ENCODE results near the gene AGBL1. TPM values are rescaled to one million over a fixed set of nuclear protein-coding genes. Genes with fewer than 3 reads are reported as not detected.
"Not testable (repeated sequence)": the region's sequence is repeated elsewhere in the genome, so short reads cannot be mapped to it uniquely, and the experiment has no call there.

AGBL1 gene
- total RNA-seq, 1 donor from 2014 or later: not detected

DNA sequence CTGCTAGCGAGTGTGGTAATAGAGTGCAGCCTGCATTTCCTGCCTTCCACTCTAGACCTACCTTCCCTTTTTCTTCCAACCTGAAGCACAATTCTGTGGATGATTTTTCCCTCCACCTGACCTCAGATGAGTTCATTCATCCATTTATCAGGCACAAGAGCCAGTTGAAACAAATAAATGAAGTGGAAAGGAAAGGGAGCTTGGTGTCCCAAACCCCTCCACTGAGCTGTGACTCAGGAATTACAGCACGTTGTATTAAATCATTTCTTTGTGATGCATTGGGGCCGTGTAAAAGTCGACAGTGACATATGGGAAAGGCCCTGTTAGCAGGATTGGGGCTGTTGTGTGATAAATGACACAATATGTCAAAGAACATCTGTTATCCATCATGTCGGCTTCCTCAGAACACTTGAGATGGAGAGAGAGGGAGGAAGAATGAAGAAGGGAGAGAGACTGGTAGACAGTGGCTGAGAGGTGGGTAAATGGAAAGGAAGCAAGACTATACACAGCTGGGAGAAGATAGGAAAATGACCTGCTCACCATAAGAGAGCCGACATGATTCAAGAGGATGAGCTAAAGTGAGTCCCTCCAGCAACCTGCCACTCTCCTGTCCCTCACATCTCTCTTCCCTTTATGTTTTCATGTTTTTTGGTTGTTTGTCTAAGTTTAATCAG is 366.0 kb downstream of the AGBL1 start:
- H3K36me3 Mint-ChIP-seq (ENCODE audit: low read depth, unreplicated experiment): no peaks in the 10 kb centered on the region
- Histone ChIP-seq H3K36me3 (ENCODE audit: insufficient read depth, low read length) (no peaks in the 10 kb centered on the region), H4K20me1 (ENCODE audit: insufficient read depth, low read length) (no peaks in the 10 kb centered on the region), H3K4me2 (ENCODE audit: low read length) (no peak overlapping the region), H3K27ac (ENCODE audit: low read depth, low read length) (no peak overlapping the region), H2AFZ (ENCODE audit: low read depth, low read length) (no peak overlapping the region), H3K4me1 (ENCODE audit: insufficient read depth, low read length) (no peaks in the 10 kb centered on the region), H3K4me3 (ENCODE audit: insufficient read depth, low read depth, low read length) (no peak overlapping the region), H3K27me3 (ENCODE audit: insufficient read depth, low read length) (no peaks in the 10 kb centered on the region), H3K79me2 (ENCODE audit: insufficient read depth, low read length) (no peaks in the 10 kb centered on the region), H3K9ac (ENCODE audit: low read length) (no peak overlapping the region), H3K9me3 (ENCODE audit: insufficient read depth, low read depth, low read length) (peaks cover 8% of the 10 kb centered on the region)
- no peak for FAIRE-seq
- no peaks in the 10 kb centered on the region for H3K9me3 Mint-ChIP-seq (ENCODE audit: unreplicated experiment)
- H3K4me3 Mint-ChIP-seq (ENCODE audit: unreplicated experiment): no peak overlapping the region
- H3K27me3 Mint-ChIP-seq (ENCODE audit: low read depth, unreplicated experiment): peaks cover 6% of the 10 kb centered on the region
- no peak for TF ChIP-seq EZH2 (IDR thresholded peaks at IDR 0.05; ENCODE audit: insufficient read depth, low read length)
- no peak for DNase-seq (ENCODE audit: low read depth)
- no peak overlapping the region for H3K27ac Mint-ChIP-seq (ENCODE audit: unreplicated experiment)
- H3K4me1 Mint-ChIP-seq (ENCODE audit: low read depth, unreplicated experiment): no peaks in the 10 kb centered on the region

GRCh38 chr15:86446253-86446640 is 366.6 kb downstream of the AGBL1 start:
- no peak overlapping the region for H2AFZ ChIP-seq (ENCODE audit: low read depth, low read length)
- Mint-ChIP-seq H3K4me1 (ENCODE audit: low read depth, unreplicated experiment) (no peaks in the 10 kb centered on the region), H3K36me3 (ENCODE audit: low read depth, unreplicated experiment) (no peaks in the 10 kb centered on the region), H3K27ac (ENCODE audit: unreplicated experiment) (no peak overlapping the region), H3K27me3 (ENCODE audit: low read depth, unreplicated experiment) (peaks cover 6% of the 10 kb centered on the region), H3K4me3 (ENCODE audit: unreplicated experiment) (no peak overlapping the region), H3K9me3 (ENCODE audit: unreplicated experiment) (no peaks in the 10 kb centered on the region)
- no peaks in the 10 kb centered on the region for H3K27me3 ChIP-seq (ENCODE audit: insufficient read depth, low read length)
- H3K4me1 ChIP-seq (ENCODE audit: insufficient read depth, low read length): no peaks in the 10 kb centered on the region
- FAIRE-seq (no peak), DNase-seq (ENCODE audit: low read depth) (no peak)
- H4K20me1 ChIP-seq (ENCODE audit: insufficient read depth, low read length): no peaks in the 10 kb centered on the region
- H3K36me3 ChIP-seq (ENCODE audit: insufficient read depth, low read length): no peaks in the 10 kb centered on the region
- H3K9ac ChIP-seq (ENCODE audit: low read length): no peak overlapping the region
- H3K4me2 ChIP-seq (ENCODE audit: low read length): no peak overlapping the region
- peaks cover 8% of the 10 kb centered on the region for H3K9me3 ChIP-seq (ENCODE audit: insufficient read depth, low read depth, low read length)
- no peak overlapping the region for H3K4me3 ChIP-seq (ENCODE audit: insufficient read depth, low read depth, low read length)
- no peaks in the 10 kb centered on the region for H3K79me2 ChIP-seq (ENCODE audit: insufficient read depth, low read length)
- H3K27ac ChIP-seq (ENCODE audit: low read depth, low read length): no peak overlapping the region
- TF ChIP-seq, protein P1, sequence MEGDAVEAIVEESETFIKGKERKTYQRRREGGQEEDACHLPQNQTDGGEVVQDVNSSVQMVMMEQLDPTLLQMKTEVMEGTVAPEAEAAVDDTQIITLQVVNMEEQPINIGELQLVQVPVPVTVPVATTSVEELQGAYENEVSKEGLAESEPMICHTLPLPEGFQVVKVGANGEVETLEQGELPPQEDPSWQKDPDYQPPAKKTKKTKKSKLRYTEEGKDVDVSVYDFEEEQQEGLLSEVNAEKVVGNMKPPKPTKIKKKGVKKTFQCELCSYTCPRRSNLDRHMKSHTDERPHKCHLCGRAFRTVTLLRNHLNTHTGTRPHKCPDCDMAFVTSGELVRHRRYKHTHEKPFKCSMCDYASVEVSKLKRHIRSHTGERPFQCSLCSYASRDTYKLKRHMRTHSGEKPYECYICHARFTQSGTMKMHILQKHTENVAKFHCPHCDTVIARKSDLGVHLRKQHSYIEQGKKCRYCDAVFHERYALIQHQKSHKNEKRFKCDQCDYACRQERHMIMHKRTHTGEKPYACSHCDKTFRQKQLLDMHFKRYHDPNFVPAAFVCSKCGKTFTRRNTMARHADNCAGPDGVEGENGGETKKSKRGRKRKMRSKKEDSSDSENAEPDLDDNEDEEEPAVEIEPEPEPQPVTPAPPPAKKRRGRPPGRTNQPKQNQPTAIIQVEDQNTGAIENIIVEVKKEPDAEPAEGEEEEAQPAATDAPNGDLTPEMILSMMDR (IDR thresholded peaks at IDR 0.05; ENCODE audit: insufficient read depth, low read depth, low read length): no peak
- no peak for TF ChIP-seq EZH2 (IDR thresholded peaks at IDR 0.05; ENCODE audit: insufficient read depth, low read length)

DNA sequence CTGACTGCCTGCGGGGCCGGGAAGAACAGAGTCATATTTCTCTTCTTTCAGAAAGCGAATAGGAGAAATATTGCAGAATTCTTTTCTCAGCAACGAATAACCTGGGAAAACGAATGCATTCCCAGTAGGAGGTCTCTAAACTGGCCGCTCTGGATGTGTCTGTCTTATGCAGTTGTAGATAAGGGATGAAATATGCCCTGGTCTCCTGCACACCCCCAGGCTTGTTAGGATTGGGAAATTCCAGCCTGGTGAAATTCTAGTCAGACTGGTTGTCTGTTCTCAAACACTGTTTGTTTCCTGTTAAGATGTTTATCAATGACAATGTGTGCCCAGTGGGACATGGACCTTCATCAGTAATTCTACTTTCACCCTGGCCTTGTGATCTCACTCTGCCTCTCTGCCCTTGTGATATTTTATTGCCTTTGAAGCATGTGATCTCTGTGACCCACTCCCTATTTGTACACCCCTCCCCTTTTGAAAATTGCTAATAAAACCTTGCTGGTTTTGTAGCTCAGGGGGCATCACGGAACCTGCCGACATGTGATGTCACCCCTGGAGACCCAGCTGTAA is 385.9 kb downstream of the AGBL1 start:
- not testable (repeated sequence) for H3K9me3 ChIP-seq (ENCODE audit: insufficient read depth, low read depth, low read length); H3K27me3 ChIP-seq (ENCODE audit: insufficient read depth, low read length); H3K4me1 Mint-ChIP-seq (ENCODE audit: low read depth, unreplicated experiment); FAIRE-seq; H3K4me2 ChIP-seq (ENCODE audit: low read length); H3K4me3 Mint-ChIP-seq (ENCODE audit: unreplicated experiment); DNase-seq (ENCODE audit: low read depth); H3K36me3 ChIP-seq (ENCODE audit: insufficient read depth, low read length); H2AFZ ChIP-seq (ENCODE audit: low read depth, low read length); H3K27ac ChIP-seq (ENCODE audit: low read depth, low read length); H3K27ac Mint-ChIP-seq (ENCODE audit: unreplicated experiment); H3K9ac ChIP-seq (ENCODE audit: low read length); H4K20me1 ChIP-seq (ENCODE audit: insufficient read depth, low read length); H3K27me3 Mint-ChIP-seq (ENCODE audit: low read depth, unreplicated experiment); H3K4me1 ChIP-seq (ENCODE audit: insufficient read depth, low read length); H3K36me3 Mint-ChIP-seq (ENCODE audit: low read depth, unreplicated experiment); H3K9me3 Mint-ChIP-seq (ENCODE audit: unreplicated experiment); H3K4me3 ChIP-seq (ENCODE audit: insufficient read depth, low read depth, low read length); H3K79me2 ChIP-seq (ENCODE audit: insufficient read depth, low read length)
